OCI-LY1 (cell line): ENCODE data around the gene PTPN6.

Experiments used
- CTCF ChIP-seq: fragments of 200-600 bp; sonication (generic), shearing (Covaris generic); IDR thresholded peaks from 2 replicates; pipeline ENCODE4 v1.5.1; 2017; ENCODE audit warnings: mild to moderate bottlenecking, antibody characterized with exemption, low read length, moderate library complexity, mixed read lengths
- EZH2 ChIP-seq: fragments of 200-600 bp; sonication (generic), shearing (Covaris generic); IDR thresholded peaks from 2 replicates; pipeline ENCODE4 v1.8.0; 2017; ENCODE audit warnings: borderline replicate concordance, mixed run types, mild to moderate bottlenecking, antibody characterized with exemption, low read length, moderate library complexity, mixed read lengths

GRCh38 chr12:6963016-6963731, 12.0 kb downstream of the PTPN6 start:
- TF ChIP-seq CTCF: no peak
- TF ChIP-seq EZH2: no peak
